SU-DHL-6 (cell line): ENCODE measurements around the gene MAB21L4.

Experiments used
- H2AFZ ChIP-seq: fragments of 200-600 bp; sonication (generic); 2 replicates; pipeline ENCODE4 v1.6.1; 2014; ENCODE audit warnings: low read depth, mild to moderate bottlenecking, moderate library complexity, mixed read lengths, antibody characterized with exemption, low read length; ENCODE audit not compliant: severe bottlenecking
- H3F3A ChIP-seq: fragments of 200-600 bp; shearing (Covaris generic); 2 replicates; pipeline ENCODE4 v1.6.0; 2016; ENCODE audit warnings: antibody characterized with exemption, mild to moderate bottlenecking; ENCODE audit not compliant: insufficient read depth
- H3K27ac ChIP-seq: fragments of 200-600 bp; sonication (generic); 2 replicates; pipeline ENCODE4 v1.5.1; 2016; ENCODE audit warnings: low read depth, mild to moderate bottlenecking, low read length, moderate library complexity, mixed read lengths
- H3K27me3 ChIP-seq: fragments of 200-600 bp; sonication (generic), shearing (Covaris generic); 2 replicates; pipeline ENCODE4 v1.6.0; 2014; ENCODE audit warnings: mild to moderate bottlenecking, low read length
- H3K36me3 ChIP-seq: fragments of 200-600 bp; sonication (generic); 2 replicates; pipeline ENCODE4 v1.6.1; 2014; ENCODE audit warnings: mild to moderate bottlenecking, low read length, mixed read lengths
- H3K4me2 ChIP-seq: fragments of 300-600, 200-600 bp; shearing (Covaris generic), sonication (generic); 2 replicates; pipeline ENCODE4 v1.6.0; 2014; ENCODE audit warnings: low read length, low read depth, mild to moderate bottlenecking; ENCODE audit not compliant: poor library complexity, severe bottlenecking
- H3K4me3 ChIP-seq: fragments of 200-600 bp; sonication (generic); 2 replicates; pipeline ENCODE4 v1.5.1; 2014; ENCODE audit warnings: antibody characterized with exemption, low read length, mild to moderate bottlenecking, mixed read lengths; ENCODE audit not compliant: insufficient read depth, poor library complexity, severe bottlenecking
- H3K79me2 ChIP-seq: fragments of 200-600 bp; sonication (generic); 2 replicates; pipeline ENCODE4 v1.6.1; 2014; ENCODE audit warnings: mild to moderate bottlenecking, low read length, moderate library complexity; ENCODE audit not compliant: insufficient read depth
- H3K9ac ChIP-seq: fragments of 200-600 bp; sonication (generic); 2 replicates; pipeline ENCODE4 v1.7.0; 2014; ENCODE audit warnings: mild to moderate bottlenecking, low read length
- H3K9me2 ChIP-seq: fragments of 200-600 bp; sonication (generic); replicated peaks from 2 replicates; pipeline ENCODE4 v1.6.1; 2014; ENCODE audit warnings: low read length; ENCODE audit not compliant: insufficient read depth
- H3K9me3 ChIP-seq: fragments of 200-600 bp; sonication (generic); 2 replicates; pipeline ENCODE4 v1.6.1; 2014; ENCODE audit warnings: low read length, mixed read lengths; ENCODE audit not compliant: insufficient read depth
- H4K20me1 ChIP-seq: fragments of 200-600 bp; sonication (generic); 2 replicates; pipeline ENCODE4 v1.6.1; 2014; ENCODE audit warnings: low read depth, mild to moderate bottlenecking, antibody characterized with exemption, low read length, moderate library complexity, mixed read lengths
- CTCF ChIP-seq: fragments of 200-600 bp; sonication (generic); IDR thresholded peaks from one replicate; pipeline ENCODE4 v1.5.1; 2017; ENCODE audit warnings: antibody characterized with exemption, mild to moderate bottlenecking, low read length, moderate library complexity; ENCODE audit not compliant: insufficient read depth, poor library complexity, severe bottlenecking
- EZH2phosphoT487 ChIP-seq: fragments of 200-600 bp; sonication (generic), shearing (Covaris generic); conservative IDR thresholded peaks from 2 replicates; pipeline ENCODE4 v1.6.1; 2018; ENCODE audit warnings: mild to moderate bottlenecking, antibody characterized with exemption, low read length, moderate library complexity, mixed read lengths

The MAB21L4 gene

GRCh38 chr2:240934701-240935102, 38.7 kb upstream of the MAB21L4 start:
- no peaks in the 10 kb centered on the region for H3K9me2 ChIP-seq
- no peaks in the 10 kb centered on the region for H4K20me1 ChIP-seq
- H2AFZ ChIP-seq: no peak overlapping the region
- no peak overlapping the region for H3K4me3 ChIP-seq
- no peaks in the 10 kb centered on the region for H3K79me2 ChIP-seq
- no peaks in the 10 kb centered on the region for H3F3A ChIP-seq
- H3K27ac ChIP-seq: no peak overlapping the region
- no peak overlapping the region for H3K9ac ChIP-seq
- H3K36me3 ChIP-seq: no peaks in the 10 kb centered on the region
- no peak overlapping the region for H3K4me2 ChIP-seq
- no peak for TF ChIP-seq CTCF
- no peak for TF ChIP-seq EZH2phosphoT487
- H3K9me3 ChIP-seq: no peaks in the 10 kb centered on the region
- H3K27me3 ChIP-seq: no peaks in the 10 kb centered on the region

GRCh38 chr2:240933966-240934700, 38.2 kb upstream of the MAB21L4 start:
- Histone ChIP-seq H3K4me2 (no peak overlapping the region), H3K27me3 (no peaks in the 10 kb centered on the region), H3K79me2 (no peaks in the 10 kb centered on the region), H3K36me3 (no peaks in the 10 kb centered on the region), H3K9me2 (no peaks in the 10 kb centered on the region), H3K9ac (no peak overlapping the region), H3F3A (no peaks in the 10 kb centered on the region), H3K27ac (no peak overlapping the region), H3K4me3 (no peak overlapping the region), H3K9me3 (no peaks in the 10 kb centered on the region), H4K20me1 (no peaks in the 10 kb centered on the region), H2AFZ (no peak overlapping the region)
- TF ChIP-seq EZH2phosphoT487: no peak
- no peak for TF ChIP-seq CTCF

GRCh38 chr2:240933048-240933965, 37.4 kb upstream of the MAB21L4 start:
- no peaks in the 10 kb centered on the region for H3K27me3 ChIP-seq
- no peaks in the 10 kb centered on the region for H3F3A ChIP-seq
- H3K9ac ChIP-seq: no peak overlapping the region
- H3K9me2 ChIP-seq: no peaks in the 10 kb centered on the region
- no peak overlapping the region for H3K4me2 ChIP-seq
- H4K20me1 ChIP-seq: no peaks in the 10 kb centered on the region
- no peak overlapping the region for H3K4me3 ChIP-seq
- TF ChIP-seq EZH2phosphoT487 (no peak), CTCF (no peak)
- H2AFZ ChIP-seq: no peak overlapping the region
- no peaks in the 10 kb centered on the region for H3K9me3 ChIP-seq
- no peak overlapping the region for H3K27ac ChIP-seq
- no peaks in the 10 kb centered on the region for H3K36me3 ChIP-seq
- no peaks in the 10 kb centered on the region for H3K79me2 ChIP-seq
